Caki2 (cell line): Measurements from ENCODE around the gene EMILIN2. TPM values are rescaled to one million over a fixed set of nuclear protein-coding genes. Genes with fewer than 3 reads are reported as not detected.
"Not testable (repeated sequence)": the region's sequence is repeated elsewhere in the genome, so short reads cannot be mapped to it uniquely, and the experiment has no call there.

Source experiments
- DNase-seq: peaks from one replicate; pipeline ENCODE4 v3.0.0-alpha.2; 2015; ENCODE audit warnings: low read depth
- in situ Hi-C: cut with HindIII; loops from 2 replicates; pipeline ENCODE4 v1.10.0; 2016; ENCODE audit warnings: low sequenced_read_pairs, low pct_unique_long_range_greater_than_20kb, mixed read lengths
- total RNA-seq: library from RNA; depleted of rRNA; stranded (reverse); fragments of >200 nt; shearing (Covaris generic); gene quantifications from 2 replicates; pipeline ENCODE4 v1.2.3, GENCODE V29; 2014; ENCODE audit warnings: low replicate concordance

The EMILIN2 gene
- total RNA-seq, 1 experiment from 2014 or later, result 5.8 TPM

DNA sequence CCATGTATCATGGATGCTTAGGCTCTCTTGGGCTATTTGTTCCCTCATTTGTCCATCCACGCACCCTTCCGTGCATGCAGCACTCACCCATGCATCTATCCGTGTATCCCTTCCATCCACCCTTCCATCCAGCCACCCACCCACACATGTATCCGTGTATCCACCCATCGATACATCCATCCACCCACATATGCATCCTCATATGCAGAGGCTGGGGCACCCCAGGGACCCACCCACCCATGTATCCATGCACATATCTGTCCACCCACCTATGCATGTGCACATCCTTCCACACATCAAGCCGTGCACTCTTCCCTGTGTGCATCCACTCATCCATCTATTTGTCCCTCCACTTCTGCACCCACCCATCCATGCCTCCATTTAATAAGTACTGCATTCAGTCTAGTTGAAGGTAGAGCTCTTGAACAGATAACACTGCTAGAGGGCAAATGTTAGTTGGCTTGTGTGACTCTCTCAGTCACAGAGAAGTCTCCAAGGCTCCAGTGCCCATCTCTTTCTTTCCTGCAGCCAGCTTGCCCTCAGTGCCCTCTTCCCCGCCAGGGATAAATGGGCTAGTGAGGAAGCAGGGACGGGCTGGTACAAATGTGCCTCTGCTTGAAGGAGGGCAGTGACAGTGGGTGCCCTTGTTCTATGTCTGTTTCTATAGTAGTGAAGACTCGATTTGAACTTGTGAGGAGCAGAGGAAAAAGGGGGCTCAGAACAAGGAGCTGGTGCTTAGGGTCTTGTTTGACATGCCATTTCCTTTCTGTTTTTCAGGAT, 61.5 kb downstream of the EMILIN2 start:
- no peak for DNase-seq
- in situ Hi-C loops, result no loop called here

DNA sequence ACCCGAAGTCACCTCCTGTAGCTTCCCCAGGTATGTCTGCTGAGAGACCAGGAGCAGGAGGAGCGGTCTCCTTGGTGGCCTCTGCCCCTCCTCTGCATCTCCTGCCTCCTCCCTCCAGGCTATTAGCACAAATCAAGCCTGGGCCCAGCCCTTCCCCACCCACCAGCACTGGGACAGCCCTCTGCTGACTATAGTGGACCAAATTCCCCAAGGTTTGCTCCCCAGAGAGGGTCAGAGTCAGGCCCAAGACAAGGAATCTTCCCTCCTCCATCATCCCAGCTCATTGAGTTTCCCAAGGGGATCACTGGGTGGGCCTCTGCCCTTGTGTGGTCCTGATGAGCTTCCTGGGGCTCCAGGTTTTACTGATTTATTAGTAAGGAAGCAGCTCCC, 62.1 kb downstream of the EMILIN2 start:
- in situ Hi-C loops, result no loop called here
- no peak for DNase-seq

- in situ Hi-C loops, result no loop called here
Measured at GRCh38 chr18:2909431-2910140, 62.8 kb downstream of the EMILIN2 start.

GRCh38 chr18:2910261-2910660, 63.5 kb downstream of the EMILIN2 start:
- in situ Hi-C loops, result no loop called here
- no peak for DNase-seq

More at GRCh38 chr18:2909431-2910140, 62.8 kb downstream of the EMILIN2 start:
- DNase-seq, result no peak

DNA sequence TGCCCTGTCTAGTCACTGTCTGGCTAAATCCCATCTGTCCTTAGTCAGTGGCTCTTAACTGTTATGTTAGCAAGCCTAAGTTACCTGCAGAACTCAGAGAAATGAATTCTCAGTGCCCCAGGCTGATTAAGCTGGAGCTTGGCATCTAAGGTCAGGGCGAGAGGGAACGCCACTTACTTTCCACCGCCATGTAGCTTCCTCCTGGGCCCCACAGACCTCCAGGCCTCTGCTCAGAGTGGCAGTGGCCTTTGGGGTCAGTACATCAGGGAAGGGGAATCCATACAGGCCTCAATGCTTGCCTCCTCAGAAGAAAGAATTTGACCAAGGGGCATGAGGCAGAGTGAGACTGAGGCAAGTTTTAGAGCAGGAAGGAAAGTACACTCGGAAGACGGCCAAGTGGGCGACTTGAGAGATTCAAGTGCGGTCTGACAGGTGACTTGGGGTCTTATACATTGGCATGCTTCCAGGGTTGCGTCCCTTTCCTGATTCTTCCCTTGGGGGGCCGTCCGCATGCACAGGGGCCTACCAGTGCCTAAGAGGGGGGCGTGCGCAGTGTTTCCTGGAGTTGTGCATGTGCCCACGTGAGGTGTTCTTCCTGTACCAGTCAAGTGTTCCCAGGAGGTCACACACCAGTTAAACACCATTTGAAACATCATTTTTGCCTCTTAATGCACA, 64.1 kb downstream of the EMILIN2 start:
- in situ Hi-C loops, result no loop called here
- no peak for DNase-seq

GRCh38 chr18:2911533-2911932, 64.7 kb downstream of the EMILIN2 start:
- in situ Hi-C loops, result no loop called here
- no peak for DNase-seq

GRCh38 chr18:2912357-2913299, 65.8 kb downstream of the EMILIN2 start:
- in situ Hi-C loops, result no loop called here
- DNase-seq, result no peak

GRCh38 chr18:2913398-2914005, 66.7 kb downstream of the EMILIN2 start:
- in situ Hi-C loops, result no loop called here

DNA sequence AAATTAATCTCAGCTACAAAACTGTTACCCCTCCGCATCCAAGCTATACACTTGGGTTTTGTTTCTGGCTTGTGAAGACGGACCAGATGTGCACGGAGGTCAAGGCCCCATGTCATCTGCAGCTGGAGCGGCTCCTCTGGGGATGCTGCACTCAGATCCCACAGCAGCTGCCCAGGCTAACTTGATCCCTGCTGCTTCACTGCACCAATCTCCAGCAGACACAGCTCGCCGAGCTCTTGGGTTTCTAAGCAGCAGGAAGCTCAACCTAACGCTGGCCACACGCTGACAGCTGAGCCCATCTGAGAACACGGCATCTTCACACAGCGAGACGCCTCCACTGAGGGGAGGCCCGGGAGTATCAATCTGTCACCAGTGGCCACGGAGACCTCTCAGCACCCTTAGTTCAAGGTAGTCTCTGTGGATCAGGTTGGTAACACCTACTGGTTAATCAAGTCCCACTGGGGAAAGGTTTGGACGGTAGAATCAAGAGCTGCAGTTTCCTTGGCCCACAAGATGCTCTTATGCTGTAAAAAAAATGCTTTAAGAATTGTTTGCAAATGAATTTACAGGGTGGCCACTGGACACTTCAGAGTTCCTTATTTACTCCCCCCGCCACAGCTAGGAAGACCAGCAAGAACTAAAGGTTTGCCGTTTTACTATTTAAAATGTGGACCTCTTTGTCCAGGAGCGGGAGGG, 67.5 kb downstream of the EMILIN2 start:
- in situ Hi-C loops, result no loop called here

More at GRCh38 chr18:2913398-2914005, 66.7 kb downstream of the EMILIN2 start:
- no peak for DNase-seq

GRCh38 chr18:2914881-2915240, 68.1 kb downstream of the EMILIN2 start:
- in situ Hi-C loops, result no loop called here

More for the DNA sequence above, 67.5 kb downstream of the EMILIN2 start:
- no peak for DNase-seq

DNA sequence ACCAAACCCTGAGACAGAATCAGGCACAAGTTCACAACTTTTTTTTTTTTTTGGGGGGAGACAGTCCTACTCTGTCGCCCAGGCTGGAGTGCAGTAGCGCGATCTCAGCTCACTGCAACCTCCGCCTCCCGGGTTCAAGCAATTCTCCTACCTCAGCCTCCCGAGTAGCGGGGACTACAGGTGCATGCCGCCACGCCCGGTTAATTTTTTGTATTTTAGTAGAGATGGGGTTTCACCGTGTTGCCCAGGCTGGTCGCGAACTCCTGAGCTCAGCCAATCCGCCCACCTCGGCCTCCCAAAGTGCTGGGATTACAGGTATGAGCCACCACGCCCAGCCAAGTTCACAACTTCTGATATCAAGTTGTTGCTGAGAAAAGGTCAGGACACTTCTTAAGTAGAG, 68.7 kb downstream of the EMILIN2 start:
- DNase-seq, in situ Hi-C loops: not testable (repeated sequence)

More at GRCh38 chr18:2914881-2915240, 68.1 kb downstream of the EMILIN2 start:
- no peak for DNase-seq

GRCh38 chr18:2916184-2916583, 69.4 kb downstream of the EMILIN2 start:
- in situ Hi-C loops, result no loop called here
- no peak for DNase-seq

DNA sequence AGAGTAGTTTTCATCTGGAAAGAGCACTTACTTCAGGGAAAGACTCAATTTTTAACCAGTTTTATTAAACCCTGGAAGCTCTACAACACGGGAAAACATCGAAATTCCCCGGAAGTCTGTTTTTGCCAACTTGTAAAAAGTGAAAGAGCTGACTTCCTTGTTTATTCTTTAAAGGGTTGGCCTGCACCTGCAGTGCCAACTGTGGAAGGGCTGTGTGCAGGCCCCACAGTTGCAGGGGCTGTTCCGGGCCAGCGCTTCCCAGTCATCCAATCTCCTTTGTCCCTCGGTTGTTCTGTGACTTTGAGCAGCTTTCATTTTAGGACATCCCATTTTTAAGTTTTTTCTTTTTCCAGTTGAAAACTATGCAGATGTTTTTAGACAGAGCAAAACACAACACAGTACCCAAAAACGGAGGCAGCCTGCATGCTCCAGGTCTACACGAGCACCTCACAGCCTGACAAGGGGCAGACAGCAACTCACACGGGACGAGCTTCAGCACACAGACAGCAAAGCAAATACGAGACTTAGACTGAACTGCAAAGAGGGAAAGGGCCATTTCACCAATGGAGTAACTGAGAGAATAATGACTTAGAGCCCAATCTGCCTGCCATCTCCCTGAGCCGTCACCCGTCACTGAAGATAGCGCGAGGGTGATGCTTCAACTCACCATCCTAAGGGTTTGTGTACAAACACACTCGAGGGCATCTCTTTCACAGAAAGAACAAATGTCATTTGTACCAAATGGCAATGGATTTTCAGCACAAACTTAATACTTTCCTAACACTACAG, 70.6 kb downstream of the EMILIN2 start:
- in situ Hi-C loops, result no loop called here
- DNase-seq, result peak; percentile 46

DNA sequence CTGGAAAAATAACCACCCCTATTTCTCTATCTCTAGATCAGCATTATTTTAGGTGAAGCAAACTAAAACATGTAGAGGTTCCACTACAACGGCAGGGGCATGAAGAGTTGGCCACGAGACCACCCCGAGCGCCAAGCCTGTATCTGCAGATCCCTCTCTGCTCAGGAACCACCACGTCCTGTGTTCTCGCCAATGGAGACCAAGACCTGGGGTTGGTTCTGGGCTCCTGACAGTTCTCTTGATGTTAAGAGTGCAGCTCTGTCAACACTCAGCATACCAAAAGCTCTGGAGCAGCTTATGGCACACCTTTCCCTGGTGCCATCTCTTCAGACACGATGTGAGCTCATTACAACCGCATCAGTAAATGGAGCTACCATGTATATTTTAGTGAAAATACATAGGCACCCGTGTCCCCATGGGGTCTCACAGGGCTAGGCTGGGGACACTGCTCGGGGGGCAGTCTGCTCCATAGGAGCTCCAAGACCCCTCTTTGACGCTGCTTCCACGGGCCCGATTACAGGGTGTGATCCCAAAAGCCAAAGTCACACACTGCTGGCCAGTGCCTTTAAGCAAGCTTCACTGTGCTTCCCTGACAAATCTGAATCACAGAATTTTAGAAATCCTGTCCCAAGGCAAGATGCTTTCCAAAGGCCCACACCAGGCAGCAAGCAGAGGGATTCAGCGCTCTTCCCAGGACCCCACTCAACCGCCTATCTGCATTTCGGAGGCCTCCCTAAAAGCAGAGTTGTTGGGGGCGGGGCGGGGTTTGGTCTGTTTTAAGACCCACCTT, 72.2 kb downstream of the EMILIN2 start:
- no peak for DNase-seq
- in situ Hi-C loops, result no loop called here

DNA sequence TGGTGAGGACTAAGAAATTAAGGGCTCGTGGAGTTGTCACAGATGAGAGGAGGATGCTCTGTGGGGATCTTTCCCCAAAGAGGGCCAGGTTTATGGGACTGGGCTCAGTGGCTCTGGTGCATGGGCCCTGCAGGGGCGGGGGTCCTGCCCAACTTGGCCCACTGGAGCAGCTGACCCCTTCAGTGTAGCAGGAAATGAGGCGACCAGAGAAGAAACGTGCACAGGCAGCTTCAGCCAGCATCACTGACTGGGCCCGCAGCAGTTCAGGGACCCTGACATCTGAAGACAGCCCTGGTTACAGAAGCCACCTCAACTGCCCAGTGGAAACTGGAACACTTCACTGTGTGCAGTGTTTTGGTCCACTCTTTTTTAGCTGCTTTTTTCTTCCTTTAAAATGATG, 72.8 kb downstream of the EMILIN2 start:
- in situ Hi-C loops, result no loop called here

DNA sequence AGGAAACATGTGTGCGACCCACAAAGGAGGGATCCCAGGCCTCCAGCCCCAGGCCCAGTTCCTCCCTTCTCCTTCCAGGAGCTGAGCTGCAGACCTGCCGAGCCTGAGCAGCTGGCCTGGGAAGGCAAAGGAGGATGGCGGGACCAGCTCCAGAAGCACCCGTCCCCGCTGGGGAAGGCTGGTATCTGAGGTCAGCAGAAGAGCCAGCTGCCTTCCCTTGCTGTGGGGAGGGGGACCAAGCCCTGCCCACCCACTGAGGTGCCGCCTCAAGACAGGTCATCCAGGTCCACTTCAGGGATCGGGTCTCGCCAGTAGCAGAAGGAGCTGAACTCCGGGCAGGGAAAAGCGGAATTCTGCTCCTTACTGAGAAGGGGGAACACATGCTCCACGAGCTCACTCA, 73.2 kb downstream of the EMILIN2 start:
- in situ Hi-C loops, result no loop called here
- DNase-seq, result no peak

More for the DNA sequence above, 72.8 kb downstream of the EMILIN2 start:
- no peak for DNase-seq
